ENCODE measurements around the gene PAGE3.

Gene PAGE3

GRCh38 chrX:55264816-55265215 lies at the start of gene PAGE3:
TSS of gene PAGE3 (minus strand) at chrX:55264916. CDS start at chrX:55263903, 1,013 bp downstream.
- DNase-seq (ENCODE audit: low read depth) = no peak

DNA sequence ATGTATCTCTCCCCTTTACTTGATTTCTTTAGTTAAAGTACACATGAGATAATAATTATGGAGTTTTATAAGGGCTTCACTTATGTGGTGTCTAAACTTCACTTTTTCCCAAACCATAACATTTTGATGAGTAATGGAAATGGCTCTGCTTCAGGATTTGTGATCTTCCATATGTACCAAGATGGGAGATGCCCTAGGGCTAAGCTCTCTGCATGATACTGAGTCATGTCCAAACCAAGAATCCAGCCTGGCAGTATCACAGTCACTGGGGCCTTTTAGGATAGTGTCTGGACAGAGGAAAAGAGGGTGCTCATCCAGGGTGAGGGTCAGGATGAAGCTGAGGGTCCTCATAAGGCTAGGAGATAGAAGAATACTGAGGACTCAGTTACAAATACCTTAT lies 47.9 kb upstream of the PAGE3 start:
- no peak for DNase-seq (ENCODE audit: low read depth)

- DNase-seq (ENCODE audit: low read depth) = no peak
Measured at GRCh38 chrX:55290963-55291362, 26.2 kb upstream of the PAGE3 start.

- no peak for DNase-seq (ENCODE audit: low read depth)
Measured at GRCh38 chrX:55279832-55280231, 15.1 kb upstream of the PAGE3 start.

- no peak for DNase-seq (ENCODE audit: low read depth)
Measured at GRCh38 chrX:55260806-55261205, 3.9 kb downstream of the PAGE3 start.

GRCh38 chrX:55253528-55253927 lies 11.2 kb downstream of the PAGE3 start:
- DNase-seq (ENCODE audit: low read depth) = no peak

DNA sequence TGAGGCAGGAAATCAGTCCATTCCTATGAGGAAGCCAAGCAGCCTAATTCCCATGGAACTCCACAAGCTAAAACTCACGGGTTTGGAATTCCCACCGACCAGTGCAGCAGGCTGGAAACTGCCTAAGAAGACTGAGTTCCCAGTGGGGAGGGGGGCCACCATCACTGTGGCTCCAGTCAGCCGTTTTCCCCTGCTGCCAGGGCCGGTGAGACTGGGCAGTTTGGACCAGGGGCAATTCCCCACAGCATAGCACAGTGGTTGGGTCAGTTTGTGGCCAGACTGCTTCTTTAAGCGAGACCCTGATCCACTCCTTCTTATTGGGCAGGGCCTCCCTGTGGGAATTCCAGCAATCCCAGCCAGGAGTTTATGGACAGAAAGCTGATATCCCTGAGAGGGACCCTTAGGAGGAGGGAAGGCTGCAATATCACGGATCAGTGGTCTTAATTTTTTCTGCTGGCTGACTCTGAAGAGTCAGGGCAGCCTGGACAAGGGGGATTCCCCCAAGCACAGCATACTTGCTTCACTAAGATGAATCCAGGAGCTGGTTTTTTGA lies 23.9 kb downstream of the PAGE3 start:
- DNase-seq (ENCODE audit: low read depth) = no peak

DNA sequence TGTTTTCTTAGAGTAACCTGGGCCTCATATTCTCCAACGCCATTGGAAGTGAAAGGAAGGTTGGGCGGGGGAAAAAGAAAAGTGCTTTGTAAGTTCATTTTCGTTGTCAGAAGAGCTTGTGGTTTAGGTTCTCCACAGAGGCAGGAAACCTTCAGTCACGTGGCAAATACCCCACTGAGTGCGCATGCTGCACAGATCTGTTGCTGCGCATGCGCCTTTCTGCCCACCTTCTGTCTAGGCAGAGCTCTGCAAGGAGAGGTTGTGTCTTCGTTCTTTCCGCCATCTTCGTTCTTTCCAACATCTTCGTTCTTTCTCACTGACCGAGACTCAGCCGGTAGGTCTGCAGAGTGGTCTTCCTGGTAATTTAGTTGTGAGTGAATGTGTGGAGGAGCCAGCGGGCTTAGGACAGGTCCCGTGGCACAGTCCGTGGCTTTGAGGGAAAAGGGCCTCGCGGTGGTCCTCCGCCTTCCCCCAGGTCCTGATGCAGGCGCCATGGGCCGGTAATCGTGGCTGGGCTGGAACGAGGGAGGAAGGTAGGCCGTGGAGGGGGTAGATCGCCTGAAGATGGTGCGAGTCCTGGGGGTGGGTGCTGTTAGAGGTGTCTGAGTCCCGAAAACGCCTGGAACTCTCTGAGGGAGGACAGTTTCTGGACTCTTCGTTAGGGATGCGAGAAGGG lies 44.5 kb downstream of the PAGE3 start, which contains the start of gene PAGE5:
PAGE5 (plus strand) TSS at position 228 of the 676 bp plus-strand sequence. CDS start 1,037 bp downstream, outside the sequence.
- no peak for DNase-seq (ENCODE audit: low read depth)

DNA sequence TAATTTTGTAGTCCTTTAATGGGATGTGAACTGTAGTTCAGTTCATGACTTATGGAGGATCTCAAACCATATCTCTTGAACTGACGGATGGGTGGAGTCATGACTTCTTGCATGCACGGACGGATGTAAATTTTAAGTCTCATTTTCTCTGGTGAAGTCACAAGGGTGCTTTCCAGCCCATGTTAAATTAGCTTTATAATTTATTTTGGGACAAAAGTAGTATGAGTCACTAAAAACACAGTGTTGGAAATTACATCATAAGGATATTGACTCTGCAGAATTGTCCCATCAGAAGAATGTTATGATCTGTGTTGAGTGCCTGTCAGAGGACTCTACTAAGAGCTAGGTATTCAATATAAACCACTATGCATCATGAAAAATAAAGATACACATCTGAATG lies 51.3 kb downstream of the PAGE3 start:
- DNase-seq (ENCODE audit: low read depth) = no peak

DNA sequence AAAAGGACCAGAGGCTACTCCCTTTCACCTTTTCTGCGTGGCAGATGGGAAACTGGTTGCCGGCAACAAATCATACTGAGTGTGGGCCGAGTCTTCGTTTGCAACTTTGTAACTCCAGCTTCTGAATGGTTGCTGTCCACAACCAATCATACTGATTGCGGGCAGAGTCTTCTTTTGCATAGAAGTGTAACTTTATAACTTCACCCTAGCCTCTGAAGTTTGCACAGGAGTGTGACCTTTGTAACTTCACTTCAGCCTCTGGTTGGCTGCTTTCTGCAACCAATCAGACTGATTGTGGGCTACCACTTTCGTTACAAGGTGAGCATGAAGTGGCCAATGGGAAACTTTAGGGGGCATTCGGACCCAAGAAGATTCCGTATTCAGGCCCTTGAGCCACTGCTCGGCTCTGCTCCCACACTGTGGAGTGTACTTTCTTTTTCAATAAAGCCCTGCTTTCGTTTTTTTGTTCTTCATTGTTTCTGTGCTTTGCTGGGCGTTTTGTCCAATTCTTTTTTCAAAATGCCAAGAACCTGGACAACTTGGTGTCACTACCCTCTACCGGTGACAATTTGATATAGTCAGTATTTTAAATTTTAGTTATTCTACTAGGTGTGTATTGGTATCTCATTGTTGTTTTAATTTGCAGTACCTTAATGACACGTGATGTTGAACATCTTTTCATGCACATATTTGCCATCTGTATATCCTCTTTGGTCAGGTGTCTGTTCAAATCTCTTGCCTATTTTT lies 53.6 kb downstream of the PAGE3 start:
- no peak for DNase-seq (ENCODE audit: low read depth)
